ENCODE results near the gene VPS29. TPM values are rescaled to one million over a fixed set of nuclear protein-coding genes. Genes with fewer than 3 reads are reported as not detected.

Gene VPS29
- total RNA-seq, 4 donors from 2014 or later, result 72.2 to 96.1 (median 83.1) TPM

GRCh38 chr12:110516995-110517394 lies 15.1 kb upstream of the VPS29 start:
- Histone ChIP-seq H3K9me3 (no peaks in the 10 kb centered on the region), H3K4me1 (peaks cover 6% of the 10 kb centered on the region), H3K4me3 (no peak overlapping the region), H3K36me3 (no peaks in the 10 kb centered on the region), H3K27me3 (no peaks in the 10 kb centered on the region), H3K27ac (no peak overlapping the region)
- DNase-seq (ENCODE audit: low spot score in 2 of 2), result no peak
- 89% methylated on average over 1 of the region's 3 CpGs for WGBS
- TF ChIP-seq, protein P1, sequence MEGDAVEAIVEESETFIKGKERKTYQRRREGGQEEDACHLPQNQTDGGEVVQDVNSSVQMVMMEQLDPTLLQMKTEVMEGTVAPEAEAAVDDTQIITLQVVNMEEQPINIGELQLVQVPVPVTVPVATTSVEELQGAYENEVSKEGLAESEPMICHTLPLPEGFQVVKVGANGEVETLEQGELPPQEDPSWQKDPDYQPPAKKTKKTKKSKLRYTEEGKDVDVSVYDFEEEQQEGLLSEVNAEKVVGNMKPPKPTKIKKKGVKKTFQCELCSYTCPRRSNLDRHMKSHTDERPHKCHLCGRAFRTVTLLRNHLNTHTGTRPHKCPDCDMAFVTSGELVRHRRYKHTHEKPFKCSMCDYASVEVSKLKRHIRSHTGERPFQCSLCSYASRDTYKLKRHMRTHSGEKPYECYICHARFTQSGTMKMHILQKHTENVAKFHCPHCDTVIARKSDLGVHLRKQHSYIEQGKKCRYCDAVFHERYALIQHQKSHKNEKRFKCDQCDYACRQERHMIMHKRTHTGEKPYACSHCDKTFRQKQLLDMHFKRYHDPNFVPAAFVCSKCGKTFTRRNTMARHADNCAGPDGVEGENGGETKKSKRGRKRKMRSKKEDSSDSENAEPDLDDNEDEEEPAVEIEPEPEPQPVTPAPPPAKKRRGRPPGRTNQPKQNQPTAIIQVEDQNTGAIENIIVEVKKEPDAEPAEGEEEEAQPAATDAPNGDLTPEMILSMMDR (IDR thresholded peaks at IDR 0.05), result no peak
- no peak for TF ChIP-seq EP300 (IDR thresholded peaks at IDR 0.05)
- TF ChIP-seq POLR2AphosphoS5 (IDR thresholded peaks at IDR 0.05), result no peak
- no peak for TF ChIP-seq POLR2A (IDR thresholded peaks at IDR 0.05)

- Histone ChIP-seq H3K27ac (no peak overlapping the region), H3K4me1 (peaks cover 6% of the 10 kb centered on the region), H3K4me3 (no peak overlapping the region), H3K27me3 (no peaks in the 10 kb centered on the region), H3K36me3 (no peaks in the 10 kb centered on the region), H3K9me3 (no peaks in the 10 kb centered on the region)
- no peak for DNase-seq (ENCODE audit: low spot score in 2 of 2)
- TF ChIP-seq, protein P1 (IDR thresholded peaks at IDR 0.05), result no peak
- no peak for TF ChIP-seq EP300 (IDR thresholded peaks at IDR 0.05)
- no peak for TF ChIP-seq POLR2AphosphoS5 (IDR thresholded peaks at IDR 0.05)
- no peak for TF ChIP-seq POLR2A (IDR thresholded peaks at IDR 0.05)
- WGBS, result 65% methylated on average over 1 of the region's 1 CpG
These were observed 12.5 kb upstream of the VPS29 start for GRCh38 chr12:110514363-110514762.

DNA sequence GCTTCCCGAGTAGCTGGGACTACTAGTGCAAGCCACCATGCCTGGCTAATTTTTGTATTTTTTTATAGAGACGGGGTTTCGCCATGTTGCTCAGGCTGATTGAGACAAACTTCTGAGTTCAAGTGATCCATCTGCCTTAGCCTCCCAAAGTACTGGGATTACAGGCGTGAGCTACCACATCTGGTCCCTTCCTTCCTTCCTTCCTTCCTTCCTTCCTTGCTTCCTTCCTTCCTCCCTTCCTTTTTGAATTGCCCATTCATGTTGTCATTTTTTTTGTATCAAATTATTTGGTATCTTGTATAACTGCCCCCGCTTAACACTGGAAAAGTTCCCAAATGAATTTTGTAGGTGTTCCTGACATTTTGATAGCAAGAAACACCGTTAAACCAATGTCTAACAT lies 11.9 kb upstream of the VPS29 start:
- H3K36me3 ChIP-seq, result no peaks in the 10 kb centered on the region
- no peaks in the 10 kb centered on the region for H3K27me3 ChIP-seq
- DNase-seq (ENCODE audit: low spot score in 2 of 2), result no peak
- H3K9me3 ChIP-seq, result no peaks in the 10 kb centered on the region
- peaks cover 6% of the 10 kb centered on the region for H3K4me1 ChIP-seq
- H3K27ac ChIP-seq, result no peak overlapping the region
- no peak for TF ChIP-seq POLR2A (IDR thresholded peaks at IDR 0.05)
- no peak for TF ChIP-seq POLR2AphosphoS5 (IDR thresholded peaks at IDR 0.05)
- TF ChIP-seq, protein P1 (IDR thresholded peaks at IDR 0.05), result no peak
- TF ChIP-seq EP300 (IDR thresholded peaks at IDR 0.05), result no peak
- no peak overlapping the region for H3K4me3 ChIP-seq
- 70% methylated on average over 6 of the region's 6 CpGs for WGBS

DNA sequence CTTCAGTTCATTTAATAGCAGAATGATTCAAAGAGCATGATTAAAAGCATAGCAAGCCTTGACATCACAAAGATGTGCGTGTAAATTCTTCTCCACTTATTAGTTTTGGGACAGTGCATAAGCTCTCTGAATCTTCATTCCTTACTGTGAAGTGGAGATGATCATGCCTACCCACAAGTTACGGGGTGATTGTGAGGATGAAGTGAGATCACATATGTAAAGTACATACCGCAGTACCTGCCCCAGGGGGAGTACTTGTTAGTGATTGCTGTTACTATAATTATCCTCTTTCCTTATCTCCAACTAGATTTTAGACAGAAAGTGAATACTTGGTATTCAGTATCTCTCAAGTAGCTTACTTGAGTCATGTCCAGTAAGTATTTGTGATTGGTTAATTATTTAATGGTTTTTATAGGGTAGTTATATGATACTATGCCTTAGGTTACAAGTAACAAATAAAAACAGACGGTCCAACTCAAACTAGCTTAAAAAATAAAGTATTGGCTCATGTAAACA lies 6.2 kb upstream of the VPS29 start:
- WGBS, result 73% methylated on average over 4 of the region's 4 CpGs
- peaks cover 6% of the 10 kb centered on the region for H3K4me1 ChIP-seq
- no peak overlapping the region for H3K27ac ChIP-seq
- H3K4me3 ChIP-seq, result no peak overlapping the region
- TF ChIP-seq, protein P1 (IDR thresholded peaks at IDR 0.05), result no peak
- TF ChIP-seq POLR2AphosphoS5 (IDR thresholded peaks at IDR 0.05) (no peak), POLR2A (IDR thresholded peaks at IDR 0.05) (no peak), EP300 (IDR thresholded peaks at IDR 0.05) (no peak)
- no peak for DNase-seq (ENCODE audit: low spot score in 2 of 2)
- no peaks in the 10 kb centered on the region for H3K36me3 ChIP-seq
- no peaks in the 10 kb centered on the region for H3K27me3 ChIP-seq
- no peaks in the 10 kb centered on the region for H3K9me3 ChIP-seq

DNA sequence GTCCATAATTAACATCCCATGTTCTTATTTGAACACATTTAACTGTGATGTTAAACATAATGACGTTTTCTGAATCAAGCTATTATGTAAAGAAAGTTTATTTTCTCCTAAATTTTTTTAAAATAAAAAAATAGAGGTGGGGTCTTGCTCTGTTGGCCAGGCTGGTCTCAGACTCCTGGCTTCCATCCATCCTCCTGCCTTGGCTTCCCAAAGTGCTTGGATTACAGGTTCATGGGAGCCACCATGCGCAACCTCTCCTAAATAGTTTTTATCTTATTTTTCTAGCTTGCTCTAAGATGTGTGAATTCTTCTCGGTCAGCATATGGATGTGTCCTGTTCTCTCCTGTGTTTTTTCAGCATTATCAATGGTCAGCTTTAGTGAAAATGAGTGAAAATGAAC lies 3.4 kb upstream of the VPS29 start:
- DNase-seq (ENCODE audit: low spot score in 2 of 2), result no peak
- Histone ChIP-seq H3K27ac (no peak overlapping the region), H3K4me3 (no peak overlapping the region), H3K4me1 (peaks cover 12% of the 10 kb centered on the region), H3K9me3 (no peaks in the 10 kb centered on the region), H3K36me3 (no peaks in the 10 kb centered on the region), H3K27me3 (no peaks in the 10 kb centered on the region)
- TF ChIP-seq EP300 (IDR thresholded peaks at IDR 0.05) (no peak), POLR2A (IDR thresholded peaks at IDR 0.05) (no peak), POLR2AphosphoS5 (IDR thresholded peaks at IDR 0.05) (no peak)
- TF ChIP-seq, protein P1 (IDR thresholded peaks at IDR 0.05), result no peak
- 87% methylated on average over 3 of the region's 3 CpGs for whole genome bisulfite sequencing

All from suprapubic skin (tissue), 4 donors.